ENCODE measurements around the gene BMPER. TPM values are rescaled to one million over a fixed set of nuclear protein-coding genes. Genes with fewer than 3 reads are reported as not detected.

The BMPER gene
- polyA plus RNA-seq, 4 donors: 20.0 to 28.1 (median 21.8) TPM

- no peak for DNase-seq (ENCODE audit: low read depth in 4 of 4, low spot score in 2 of 4)
These were observed 17.9 kb upstream of the BMPER start for GRCh38 chr7:33887266-33887975.

- DNase-seq (ENCODE audit: low read depth in 4 of 4, low spot score in 2 of 4): no peak
These were observed 17.2 kb upstream of the BMPER start for GRCh38 chr7:33888166-33888565.

GRCh38 chr7:33892945-33893344 lies 12.4 kb upstream of the BMPER start:
- DNase-seq (ENCODE audit: low read depth in 4 of 4, low spot score in 2 of 4): no peak

GRCh38 chr7:33893377-33893776 lies 12.0 kb upstream of the BMPER start:
- DNase-seq (ENCODE audit: low read depth in 4 of 4, low spot score in 2 of 4): no peak

- DNase-seq (ENCODE audit: low read depth in 4 of 4, low spot score in 2 of 4): peak in 3 of 4 donors; percentile 57 to 67 (median 63)
These were observed 10.1 kb upstream of the BMPER start for GRCh38 chr7:33895025-33895804.

- no peak for DNase-seq (ENCODE audit: low read depth in 4 of 4, low spot score in 2 of 4)
These were observed 4.8 kb upstream of the BMPER start for GRCh38 chr7:33900501-33900900.

GRCh38 chr7:33901199-33901598 lies 4.1 kb upstream of the BMPER start:
- no peak for DNase-seq (ENCODE audit: low read depth in 4 of 4, low spot score in 2 of 4)

GRCh38 chr7:33901847-33902246 lies 3.5 kb upstream of the BMPER start:
- no peak for DNase-seq (ENCODE audit: low read depth in 4 of 4, low spot score in 2 of 4)

GRCh38 chr7:33902746-33903145 lies 2.6 kb upstream of the BMPER start:
- DNase-seq (ENCODE audit: low read depth in 4 of 4, low spot score in 2 of 4): no peak

- DNase-seq (ENCODE audit: low read depth in 4 of 4, low spot score in 2 of 4): peak; percentile 37 to 62 (median 43)
These were observed 1.3 kb upstream of the BMPER start for GRCh38 chr7:33903791-33904680.

- peak in 3 of 4 donors; percentile 26 to 58 (median 36) for DNase-seq (ENCODE audit: low read depth in 4 of 4, low spot score in 2 of 4)
These were observed 504 bp upstream of the BMPER start for GRCh38 chr7:33904681-33905388.

- no peak for DNase-seq (ENCODE audit: low read depth in 4 of 4, low spot score in 2 of 4)
These were observed 1.4 kb downstream of the BMPER start for GRCh38 chr7:33906697-33907096.

GRCh38 chr7:33907625-33908024 lies 2.3 kb downstream of the BMPER start:
- no peak for DNase-seq (ENCODE audit: low read depth in 4 of 4, low spot score in 2 of 4)

- no peak for DNase-seq (ENCODE audit: low read depth in 4 of 4, low spot score in 2 of 4)
These were observed 4.0 kb downstream of the BMPER start for GRCh38 chr7:33909318-33909717.

GRCh38 chr7:33909755-33910154 lies 4.4 kb downstream of the BMPER start:
- DNase-seq (ENCODE audit: low read depth in 4 of 4, low spot score in 2 of 4): no peak

GRCh38 chr7:33910756-33911155 lies 5.4 kb downstream of the BMPER start:
- no peak for DNase-seq (ENCODE audit: low read depth in 4 of 4, low spot score in 2 of 4)

GRCh38 chr7:33916357-33917081 lies 11.2 kb downstream of the BMPER start:
- DNase-seq (ENCODE audit: low read depth in 4 of 4, low spot score in 2 of 4): no peak

- no peak for DNase-seq (ENCODE audit: low read depth in 4 of 4, low spot score in 2 of 4)
These were observed 12.3 kb downstream of the BMPER start for GRCh38 chr7:33917661-33918060.

GRCh38 chr7:33918438-33919143 lies 13.3 kb downstream of the BMPER start:
- no peak for DNase-seq (ENCODE audit: low read depth in 4 of 4, low spot score in 2 of 4)
